Transverse colon (tissue), 3 donors: ENCODE results near the gene ABHD12.

Experiments used
- POLR2A ChIP-seq: fragments of 450-650 bp; IDR thresholded peaks from one replicate; pipeline ENCODE4 v1.6.1; 2016; ENCODE audit warnings: antibody characterized with exemption, mild to moderate bottlenecking, moderate library complexity
- TF ChIP-seq, protein P1 (sequence below), 5 experiments: fragments of 200-600 bp in 3 of 5; fragments of 450-650 bp in 2 of 5; sonication (generic) in 3 of 5; IDR thresholded peaks; 1 replicate in 2 of 5; 2 replicates in 3 of 5; pipeline ENCODE4 v1.5.1; 2016 to 2017; ENCODE audit warnings: antibody characterized with exemption in 5 of 5, inconsistent platforms in 3 of 5, mild to moderate bottlenecking in 2 of 5, moderate library complexity in 1 of 5

DNA sequence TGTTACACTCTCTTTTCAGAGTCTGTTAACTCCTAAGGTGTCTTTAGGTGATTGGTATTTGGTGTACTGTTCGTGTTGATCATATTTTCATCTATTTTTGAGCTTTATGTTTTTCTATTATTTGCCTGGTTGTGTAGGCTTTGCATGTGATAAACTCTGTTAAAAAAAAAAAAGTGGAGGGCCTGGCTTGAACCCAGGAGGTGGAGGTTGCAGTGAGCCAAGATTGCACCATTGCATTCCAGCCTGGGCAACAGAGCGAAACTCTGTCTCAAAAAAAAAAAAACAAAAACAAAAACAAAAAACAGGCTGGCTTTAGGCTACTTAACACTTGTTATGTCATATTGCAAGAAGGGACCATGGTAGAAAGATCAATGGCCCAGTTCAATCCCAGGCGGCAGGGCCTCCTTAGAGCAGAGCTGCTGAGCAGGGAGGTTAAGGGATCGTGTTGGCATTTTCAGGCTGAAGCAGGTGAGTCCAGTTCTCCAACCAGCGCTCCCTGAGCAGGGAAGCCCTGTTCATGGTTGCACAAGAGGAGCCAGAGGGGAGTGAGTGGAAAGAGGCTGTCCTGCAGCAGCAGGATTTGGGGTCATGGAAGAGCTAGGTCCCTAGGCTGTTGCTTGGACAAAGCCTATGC, 134.3 kb downstream of the ABHD12 start:
- TF ChIP-seq, protein P1, sequence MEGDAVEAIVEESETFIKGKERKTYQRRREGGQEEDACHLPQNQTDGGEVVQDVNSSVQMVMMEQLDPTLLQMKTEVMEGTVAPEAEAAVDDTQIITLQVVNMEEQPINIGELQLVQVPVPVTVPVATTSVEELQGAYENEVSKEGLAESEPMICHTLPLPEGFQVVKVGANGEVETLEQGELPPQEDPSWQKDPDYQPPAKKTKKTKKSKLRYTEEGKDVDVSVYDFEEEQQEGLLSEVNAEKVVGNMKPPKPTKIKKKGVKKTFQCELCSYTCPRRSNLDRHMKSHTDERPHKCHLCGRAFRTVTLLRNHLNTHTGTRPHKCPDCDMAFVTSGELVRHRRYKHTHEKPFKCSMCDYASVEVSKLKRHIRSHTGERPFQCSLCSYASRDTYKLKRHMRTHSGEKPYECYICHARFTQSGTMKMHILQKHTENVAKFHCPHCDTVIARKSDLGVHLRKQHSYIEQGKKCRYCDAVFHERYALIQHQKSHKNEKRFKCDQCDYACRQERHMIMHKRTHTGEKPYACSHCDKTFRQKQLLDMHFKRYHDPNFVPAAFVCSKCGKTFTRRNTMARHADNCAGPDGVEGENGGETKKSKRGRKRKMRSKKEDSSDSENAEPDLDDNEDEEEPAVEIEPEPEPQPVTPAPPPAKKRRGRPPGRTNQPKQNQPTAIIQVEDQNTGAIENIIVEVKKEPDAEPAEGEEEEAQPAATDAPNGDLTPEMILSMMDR (IDR thresholded peaks at IDR 0.05), result no peak
- no peak for TF ChIP-seq POLR2A
